ENCODE data around the gene TMEM250. TPM values are rescaled to one million over a fixed set of nuclear protein-coding genes. Genes with fewer than 3 reads are reported as not detected.

Gene TMEM250
- total and polyA plus RNA-seq, 9 of the 15 experiments (the other 6 are each of a cell fraction or from before 2014, with no cell fraction given) = 0.32 to 44.6 (median 12.2) TPM

DNA sequence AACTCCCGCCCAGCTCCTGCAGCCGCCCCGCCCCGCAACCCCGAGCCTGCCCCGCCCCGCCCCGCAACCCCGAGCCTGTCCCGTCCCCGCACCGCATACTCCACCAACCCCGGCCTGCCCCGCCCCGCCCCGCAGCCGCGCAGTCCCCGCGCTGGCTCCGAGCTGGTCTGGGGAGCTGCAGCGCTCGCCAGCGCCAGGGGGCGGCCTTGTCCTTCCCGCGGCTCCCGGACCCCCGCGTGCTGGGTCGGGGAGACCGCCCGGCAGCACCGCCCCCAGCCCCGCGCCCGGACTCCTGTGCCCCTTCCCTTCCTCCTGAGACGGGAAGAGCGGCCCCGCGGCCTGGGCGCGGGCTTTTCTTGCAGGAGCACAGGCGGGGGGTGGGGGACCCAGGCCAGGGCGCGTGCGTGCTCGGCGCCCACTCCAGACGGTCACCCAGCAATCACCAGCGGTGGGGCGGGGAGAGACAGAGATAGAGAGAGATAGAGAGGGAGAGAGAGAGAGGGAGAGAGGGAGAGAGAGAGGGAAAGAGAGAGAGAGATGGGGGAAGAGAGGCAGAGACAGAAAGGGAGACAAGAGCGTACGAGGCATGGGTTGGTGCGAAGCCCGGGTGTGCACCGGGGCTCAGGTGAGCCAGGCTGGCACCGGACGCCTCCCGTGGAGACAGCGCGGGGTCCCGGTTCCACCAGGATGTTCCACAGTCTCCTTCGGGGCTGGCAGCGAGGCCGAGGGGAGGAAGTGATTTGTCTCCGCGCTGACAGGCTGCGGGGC, 14.7 kb upstream of the TMEM250 start (continued):
- TF ChIP-seq MGA (IDR thresholded peaks at IDR 0.05) = peak; percentile 77; the same call in 1 of the 2 replicates
- TF ChIP-seq POLR2G (IDR thresholded peaks at IDR 0.05; ENCODE audit: low read depth, low read length) = 0 out of 2 replicates have a peak, but pooled peaks have one; percentile 17
- TF ChIP-seq L3MBTL2 (IDR thresholded peaks at IDR 0.05) = peak; percentile 82
- TF ChIP-seq STAG1 (CRISPR knock-in tag; IDR thresholded peaks at IDR 0.05; ENCODE audit: borderline replicate concordance) = peak; percentile 63; the same call in 1 of the 2 replicates
- TF ChIP-seq, protein P1, sequence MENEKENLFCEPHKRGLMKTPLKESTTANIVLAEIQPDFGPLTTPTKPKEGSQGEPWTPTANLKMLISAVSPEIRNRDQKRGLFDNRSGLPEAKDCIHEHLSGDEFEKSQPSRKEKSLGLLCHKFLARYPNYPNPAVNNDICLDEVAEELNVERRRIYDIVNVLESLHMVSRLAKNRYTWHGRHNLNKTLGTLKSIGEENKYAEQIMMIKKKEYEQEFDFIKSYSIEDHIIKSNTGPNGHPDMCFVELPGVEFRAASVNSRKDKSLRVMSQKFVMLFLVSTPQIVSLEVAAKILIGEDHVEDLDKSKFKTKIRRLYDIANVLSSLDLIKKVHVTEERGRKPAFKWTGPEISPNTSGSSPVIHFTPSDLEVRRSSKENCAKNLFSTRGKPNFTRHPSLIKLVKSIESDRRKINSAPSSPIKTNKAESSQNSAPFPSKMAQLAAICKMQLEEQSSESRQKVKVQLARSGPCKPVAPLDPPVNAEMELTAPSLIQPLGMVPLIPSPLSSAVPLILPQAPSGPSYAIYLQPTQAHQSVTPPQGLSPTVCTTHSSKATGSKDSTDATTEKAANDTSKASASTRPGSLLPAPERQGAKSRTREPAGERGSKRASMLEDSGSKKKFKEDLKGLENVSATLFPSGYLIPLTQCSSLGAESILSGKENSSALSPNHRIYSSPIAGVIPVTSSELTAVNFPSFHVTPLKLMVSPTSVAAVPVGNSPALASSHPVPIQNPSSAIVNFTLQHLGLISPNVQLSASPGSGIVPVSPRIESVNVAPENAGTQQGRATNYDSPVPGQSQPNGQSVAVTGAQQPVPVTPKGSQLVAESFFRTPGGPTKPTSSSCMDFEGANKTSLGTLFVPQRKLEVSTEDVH (IDR thresholded peaks at IDR 0.05; ENCODE audit: low read depth, partially characterized antibody) = no peak
- no peak for TF ChIP-seq ZZZ3 (IDR thresholded peaks at IDR 0.05)
- peak; percentile 91 for TF ChIP-seq ZBTB1 (CRISPR knock-in tag; IDR thresholded peaks at IDR 0.05; ENCODE audit: borderline replicate concordance, low read depth)
- TF ChIP-seq PKNOX1 (IDR thresholded peaks at IDR 0.05) = peak; percentile 48
- TF ChIP-seq KDM2B (CRISPR knock-in tag; IDR thresholded peaks at IDR 0.05) = peak; percentile 41; the same call in 1 of the 2 replicates
- 0 out of 2 replicates have a peak, but pooled peaks have one; percentile 37 for TF ChIP-seq LARP7 (IDR thresholded peaks at IDR 0.05)
- TF ChIP-seq SMARCC2 (IDR thresholded peaks at IDR 0.05; ENCODE audit: low read depth) = no peak
- 0 out of 2 replicates have a peak, but pooled peaks have one; percentile 13 for TF ChIP-seq NR1H2 (CRISPR knock-in tag; IDR thresholded peaks at IDR 0.05)
